Adrenal gland (tissue), 12 donors: Measurements from ENCODE around the gene GFOD1. TPM values are rescaled to one million over a fixed set of nuclear protein-coding genes. Genes with fewer than 3 reads are reported as not detected.

ENCODE experiments used
- DNase-seq, 7 donors: peaks; one replicate each; pipeline ENCODE4 v3.0.0-alpha.2; 2019 to 2020
- H3K27ac ChIP-seq, 5 donors: fragments of 200-600 bp; sonication (generic) in 4 of 5; 1 replicate in 3 of 5; 2 replicates in 2 of 5; pipeline versions ENCODE4 v1.5.1 to v1.8.0; 2016 to 2020; ENCODE audit warnings: mild to moderate bottlenecking in 1 of 5
- H3K27me3 ChIP-seq: fragments of 200-600 bp; 2 replicates; pipeline ENCODE4 v1.8.0; 2021
- H3K36me3 ChIP-seq, 2 donors: fragments of 200-600 bp; replicated peaks in 1 of 2; 1 replicate in 1 of 2; 2 replicates in 1 of 2; pipeline versions ENCODE4 v1.5.1 to v1.8.0; 2018 to 2022
- H3K4me1 ChIP-seq, 2 donors: fragments of 200-600 bp; replicated peaks in 1 of 2; 1 replicate in 1 of 2; 2 replicates in 1 of 2; pipeline versions ENCODE4 v1.5.1 to v1.8.0; 2018 to 2021
- H3K4me3 ChIP-seq, 4 donors: fragments of 200-600 bp; sonication (generic) in 3 of 4; one replicate each; pipeline ENCODE4 v1.5.1; 2016 to 2018
- H3K9me3 ChIP-seq, 3 donors: fragments of 200-600 bp; sonication (generic) in 1 of 3; replicated peaks in 1 of 3; 1 replicate in 2 of 3; 2 replicates in 1 of 3; pipeline versions ENCODE4 v1.5.1 to v1.8.0; 2016 to 2021
- POLR2A ChIP-seq, 2 donors: fragments of 450-650 bp; IDR thresholded peaks; one replicate each; pipeline ENCODE4 v1.6.1; 2017; ENCODE audit warnings: antibody characterized with exemption in 2 of 2, mild to moderate bottlenecking in 2 of 2, moderate library complexity in 1 of 2
- WGBS, 4 donors: extraction: QIAGEN DNeasy Blood & Tissue Kit in 2 of 4; methylation state at CpG; one replicate each; pipeline versions ENCODE4 v1.1.5 to v1.1.7; 2013 to 2017; 5-methylcytosine and 5-hydroxymethylcytosine counted together
- intact Hi-C, 2 donors: fragments of 100-400 bp; cut with DNase I; formaldehyde crosslinking; loops; one replicate each; pipeline versions ENCODE4 v1.14.1 to v1.15.0; 2022 to 2023
- polyA plus RNA-seq, 3 donors: library from polyadenylated mRNA; stranded (reverse); fragments of 200-250 nt in 2 of 3; fragments of 350-450 nt in 1 of 3; fragmentation: Illumina TruSeq in 1 of 3; extraction: RNeasy Lipid Tissue Mini Kit (QIAGEN cat#74804) in 1 of 3; gene quantifications; one replicate each; pipeline ENCODE4 v1.2.3, GENCODE V29; 2013 to 2014
- total RNA-seq, 9 donors: library from RNA; depleted of rRNA in 4 of 9; stranded (reverse); fragments of >200 nt in 4 of 9; fragments of 120-200 nt in 1 of 9; fragmentation: NEBNext Ultra II Directional in 1 of 9; extraction: Animal tissue kit (Norgen Biotek cat#: 25700) in 1 of 9; gene quantifications; one replicate each; pipeline versions ENCODE4 v1.1.0 to v1.2.4, GENCODE V29; 2013 to 2023
- TF ChIP-seq, protein P1 (sequence below), 6 experiments: fragments of 450-650 bp in 4 of 6; fragments of 200-600 bp in 2 of 6; sonication (generic) in 1 of 6; IDR thresholded peaks; 1 replicate in 5 of 6; 2 replicates in 1 of 6; pipeline versions ENCODE4 v1.5.1 to v1.8.0; 2016 to 2021; ENCODE audit warnings: antibody characterized with exemption in 6 of 6, mild to moderate bottlenecking in 2 of 6, moderate library complexity in 1 of 6
- donor health status: healthy with polysubstance abuse.
- donor health status: Bipolar disorder and iron deficiency.
- donor health status: DM: yes; HTN: yes; CAD: no.
- donor health status: DM: no; HTN: no; CAD: no.
- donor health status: DM: no; HTN: no; CAD: no.
- donor health status: DM: yes; HTN: yes; CAD: no.

GFOD1 gene
- total and polyA plus RNA-seq, 12 donors = 1.9 to 7.7 (median 4.1) TPM

DNA sequence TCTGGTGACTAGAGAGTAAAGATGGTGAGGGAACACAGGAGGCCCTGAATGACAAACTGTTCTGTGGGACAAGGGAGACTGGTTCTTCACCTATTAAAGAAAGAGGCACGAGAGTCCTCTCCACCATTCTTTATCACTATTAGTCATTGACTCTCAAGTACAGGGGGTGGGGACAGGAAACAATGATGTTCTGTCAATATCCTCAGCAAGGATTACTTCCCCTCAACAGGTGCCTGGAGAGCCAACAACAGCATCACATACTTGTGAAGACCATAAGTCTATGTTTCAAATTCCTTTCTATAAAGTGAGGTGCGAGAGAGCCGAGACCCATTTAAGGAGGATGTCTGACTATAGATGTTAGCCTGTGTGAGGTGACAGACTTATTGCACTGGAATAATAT is 86.6 kb downstream of the GFOD1 start:
- peak in 1 of 7 donors; percentile 15 for DNase-seq
- H3K27ac ChIP-seq = no peak overlapping the region
- no peaks in the 10 kb centered on the region for H3K9me3 ChIP-seq
- no peaks in the 10 kb centered on the region for H3K36me3 ChIP-seq
- WGBS, 4 donors = 77 to 85% (median 79%) methylated on average over 3 of the region's 3 CpGs
- peaks cover 36% of the 10 kb centered on the region for H3K27me3 ChIP-seq
- H3K4me3 ChIP-seq = no peak overlapping the region
- intact Hi-C loops = no loop called here
- TF ChIP-seq POLR2A (IDR thresholded peaks at IDR 0.05) = no peak
- TF ChIP-seq, protein P1, sequence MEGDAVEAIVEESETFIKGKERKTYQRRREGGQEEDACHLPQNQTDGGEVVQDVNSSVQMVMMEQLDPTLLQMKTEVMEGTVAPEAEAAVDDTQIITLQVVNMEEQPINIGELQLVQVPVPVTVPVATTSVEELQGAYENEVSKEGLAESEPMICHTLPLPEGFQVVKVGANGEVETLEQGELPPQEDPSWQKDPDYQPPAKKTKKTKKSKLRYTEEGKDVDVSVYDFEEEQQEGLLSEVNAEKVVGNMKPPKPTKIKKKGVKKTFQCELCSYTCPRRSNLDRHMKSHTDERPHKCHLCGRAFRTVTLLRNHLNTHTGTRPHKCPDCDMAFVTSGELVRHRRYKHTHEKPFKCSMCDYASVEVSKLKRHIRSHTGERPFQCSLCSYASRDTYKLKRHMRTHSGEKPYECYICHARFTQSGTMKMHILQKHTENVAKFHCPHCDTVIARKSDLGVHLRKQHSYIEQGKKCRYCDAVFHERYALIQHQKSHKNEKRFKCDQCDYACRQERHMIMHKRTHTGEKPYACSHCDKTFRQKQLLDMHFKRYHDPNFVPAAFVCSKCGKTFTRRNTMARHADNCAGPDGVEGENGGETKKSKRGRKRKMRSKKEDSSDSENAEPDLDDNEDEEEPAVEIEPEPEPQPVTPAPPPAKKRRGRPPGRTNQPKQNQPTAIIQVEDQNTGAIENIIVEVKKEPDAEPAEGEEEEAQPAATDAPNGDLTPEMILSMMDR (IDR thresholded peaks at IDR 0.05) = no peak
- H3K4me1 ChIP-seq = peaks cover 0 to 13% of the 10 kb centered on the region in 2 donors

DNA sequence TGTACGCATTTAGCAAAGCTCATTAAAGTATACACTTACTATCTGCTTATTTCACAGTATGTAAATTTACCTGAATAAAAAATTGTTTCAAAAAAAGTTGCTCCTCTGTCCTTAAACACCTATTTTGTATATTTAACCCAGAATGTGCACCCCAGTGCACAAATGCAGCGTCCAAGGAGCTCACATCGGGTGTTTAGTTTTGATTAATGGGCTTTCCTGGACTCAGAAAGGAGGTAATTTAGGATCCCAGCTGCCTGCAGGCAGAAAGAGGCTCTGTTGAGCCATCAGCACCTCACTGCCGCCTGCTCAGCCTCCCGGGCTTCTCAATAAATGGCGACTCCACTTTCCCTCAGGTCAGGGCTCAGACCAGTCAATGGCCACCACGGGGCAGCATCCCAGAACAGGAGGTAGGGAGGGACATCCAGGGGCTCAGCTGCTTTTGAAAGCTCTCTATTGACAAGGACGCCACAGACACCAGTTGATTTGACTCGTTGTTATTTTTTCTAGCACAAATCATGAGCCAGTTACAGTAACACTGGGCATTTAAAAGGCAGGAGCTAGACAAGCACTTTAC is 88.9 kb downstream of the GFOD1 start:
- Histone ChIP-seq H3K27ac (no peak overlapping the region), H3K4me3 (no peak overlapping the region), H3K9me3 (no peaks in the 10 kb centered on the region), H3K27me3 (peaks cover 36% of the 10 kb centered on the region), H3K36me3 (no peaks in the 10 kb centered on the region), H3K4me1 (peaks cover 3 to 22% of the 10 kb centered on the region in 2 donors)
- TF ChIP-seq POLR2A (IDR thresholded peaks at IDR 0.05) = no peak
- TF ChIP-seq, protein P1 (IDR thresholded peaks at IDR 0.05) = no peak
- DNase-seq = peak in 1 of 7 donors; percentile 54
- 54 to 66% (median 58%) methylated on average over 8 to 9 of the region's 9 CpGs for WGBS, 4 donors
- intact Hi-C loops = no loop called here

DNA sequence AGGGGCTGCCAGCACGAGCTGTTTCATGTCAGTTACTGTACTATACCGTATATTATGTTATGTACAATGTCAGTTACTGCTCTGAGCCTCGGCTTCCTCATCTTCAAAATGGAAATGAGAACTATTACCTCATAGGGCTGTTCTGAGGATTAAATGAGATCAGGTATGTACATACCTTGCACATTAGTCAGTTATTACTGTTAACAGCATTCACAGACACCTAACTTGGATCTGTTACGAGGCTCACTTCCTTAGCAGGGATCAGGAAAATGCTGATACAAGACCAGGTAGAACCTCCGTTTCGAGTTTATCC is 89.4 kb downstream of the GFOD1 start:
- no peak overlapping the region for H3K4me3 ChIP-seq
- WGBS, 4 donors = 51 to 77% (median 61%) methylated on average over 6 of the region's 6 CpGs
- TF ChIP-seq, protein P1 (IDR thresholded peaks at IDR 0.05) = no peak
- no peak for TF ChIP-seq POLR2A (IDR thresholded peaks at IDR 0.05)
- H3K4me1 ChIP-seq = peaks cover 3 to 22% of the 10 kb centered on the region in 2 donors
- intact Hi-C loops = no loop called here
- H3K27ac ChIP-seq = no peak overlapping the region
- peak in 1 of 7 donors; percentile 29 for DNase-seq
- H3K27me3 ChIP-seq = peaks cover 36% of the 10 kb centered on the region
- no peaks in the 10 kb centered on the region for H3K9me3 ChIP-seq
- H3K36me3 ChIP-seq = no peaks in the 10 kb centered on the region

DNA sequence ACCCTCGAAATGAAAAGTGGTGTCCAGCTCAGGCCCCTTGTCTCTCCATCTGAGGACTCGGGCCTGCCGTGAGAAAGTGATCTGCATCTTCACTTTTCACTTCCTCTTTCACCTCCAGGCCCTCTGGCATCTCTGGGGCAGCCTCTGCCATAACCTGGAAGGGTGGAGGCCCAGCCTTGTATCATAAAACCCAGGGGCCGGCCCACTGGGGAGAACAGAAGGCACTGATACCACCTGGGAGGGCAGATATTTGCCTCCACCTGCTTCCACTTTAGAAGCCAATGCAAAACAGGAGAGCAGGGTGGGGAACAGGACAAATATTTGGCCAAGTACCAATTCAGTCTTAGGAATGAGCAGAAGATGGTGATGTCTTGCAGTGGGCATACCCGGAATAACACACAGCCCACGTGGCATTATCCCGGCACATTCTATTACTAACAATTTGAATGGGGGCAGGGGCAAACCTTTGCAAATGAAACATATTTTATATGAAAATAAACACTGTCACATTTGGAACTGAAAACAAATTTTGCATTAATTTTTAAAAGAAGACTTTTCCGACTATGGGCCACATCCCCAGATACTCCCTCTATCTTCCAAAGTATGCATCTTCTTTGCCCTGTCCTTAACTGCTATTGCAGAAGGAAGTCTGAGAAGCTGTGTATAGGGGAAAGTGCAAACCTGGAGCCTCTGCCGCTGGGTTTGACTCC is 89.9 kb downstream of the GFOD1 start:
- Histone ChIP-seq H3K9me3 (no peaks in the 10 kb centered on the region), H3K4me1 (peaks cover 3 to 22% of the 10 kb centered on the region in 2 donors), H3K36me3 (no peaks in the 10 kb centered on the region), H3K27ac (no peak overlapping the region), H3K27me3 (peaks cover 36% of the 10 kb centered on the region), H3K4me3 (no peak overlapping the region)
- DNase-seq = peak in 1 of 7 donors; percentile 51
- TF ChIP-seq, protein P1 (IDR thresholded peaks at IDR 0.05) = peak in 1 of 6 experiments; percentile 8
- no peak for TF ChIP-seq POLR2A (IDR thresholded peaks at IDR 0.05)
- WGBS, 4 donors = 62 to 64% (median 64%) methylated on average over 9 of the region's 9 CpGs
- intact Hi-C loops = no loop called here
